ENCODE results near the gene ABTB2. TPM values are rescaled to one million over a fixed set of nuclear protein-coding genes. Genes with fewer than 3 reads are reported as not detected.
"Not testable (repeated sequence)": the region's sequence is repeated elsewhere in the genome, so short reads cannot be mapped to it uniquely, and the experiment has no call there.

ABTB2 gene
- total and polyA plus RNA-seq, 2 donors, result 1.6 to 2.6 TPM

DNA sequence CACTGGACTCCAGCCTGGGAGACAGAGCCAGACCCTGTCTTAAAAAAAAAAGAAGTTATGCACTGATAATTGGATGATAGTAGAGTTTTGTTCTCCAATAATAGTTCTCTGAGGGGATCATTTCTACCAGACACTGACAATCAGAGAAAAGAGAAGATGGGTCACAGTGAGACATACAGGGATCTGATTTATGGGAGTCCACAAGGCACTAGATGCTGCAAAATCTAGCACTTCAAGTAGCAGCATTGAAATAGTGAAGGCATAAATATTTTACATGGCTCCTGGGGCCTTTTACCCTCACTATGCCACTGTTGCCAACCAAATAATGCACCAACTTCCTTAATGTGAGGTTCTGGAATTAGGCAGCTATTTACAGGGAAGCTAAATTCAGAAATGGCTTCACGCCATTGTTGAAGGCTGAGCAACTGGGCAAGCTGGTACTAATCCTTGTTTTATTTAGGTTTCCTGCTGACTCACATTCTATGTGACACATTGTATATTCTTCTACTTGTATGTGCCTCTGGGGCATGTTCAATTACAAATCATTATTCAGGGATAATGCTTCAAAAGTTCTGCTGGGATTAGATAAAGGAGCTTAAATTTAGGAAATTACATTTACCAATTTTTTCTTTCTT lies 38.2 kb upstream of the ABTB2 start:
- no peak overlapping the region for H3K27ac ChIP-seq (ENCODE audit: low read depth in 1 of 2, low read length in 1 of 2)
- no peak overlapping the region for H3K4me3 ChIP-seq (ENCODE audit: low read length in 2 of 2)
- H3K9me3 ChIP-seq (ENCODE audit: control insufficient read depth in 2 of 2, insufficient read depth in 1 of 2, low read length in 1 of 2), result no peaks in the 10 kb centered on the region
- H3K27me3 ChIP-seq (ENCODE audit: control insufficient read depth in 2 of 2, insufficient read depth in 1 of 2, low read length in 1 of 2), result no peaks in the 10 kb centered on the region
- no peaks in the 10 kb centered on the region for H3K36me3 ChIP-seq (ENCODE audit: control insufficient read depth in 2 of 2, insufficient read depth in 2 of 2, low read length in 1 of 2)
- H3K4me1 ChIP-seq (ENCODE audit: control insufficient read depth in 2 of 2, insufficient read depth in 2 of 2, low read length in 2 of 2), result no peaks in the 10 kb centered on the region
- 96% methylated on average over 1 of the region's 1 CpG for WGBS
- no peak for DNase-seq (ENCODE audit: low read depth in 6 of 9, low spot score in 9 of 9)

DNA sequence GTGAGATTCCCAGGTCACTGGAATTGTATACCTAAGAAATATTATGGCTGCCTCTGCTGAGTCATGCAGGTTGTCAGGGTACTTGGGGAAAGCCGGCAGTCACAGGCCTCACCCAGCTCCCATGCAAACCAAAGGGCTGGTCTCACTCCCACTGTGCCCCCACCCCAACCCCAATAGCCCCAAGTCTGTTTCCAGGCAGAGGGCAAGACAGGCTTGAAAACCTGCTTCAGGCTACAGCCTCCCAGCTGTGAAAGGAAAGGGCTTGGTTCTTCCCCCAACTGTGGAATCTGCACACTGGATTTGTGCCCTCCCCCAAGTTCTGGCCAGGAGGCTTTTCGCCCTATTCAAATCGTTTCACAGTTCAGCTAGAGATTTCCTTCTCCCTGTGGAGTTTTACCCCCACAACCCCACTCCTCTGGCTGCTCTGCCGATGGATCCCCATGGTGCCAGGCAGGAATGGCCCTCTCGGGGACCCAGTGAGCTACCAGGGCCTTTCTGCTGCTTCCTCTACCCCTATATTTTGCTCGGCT lies 37.0 kb upstream of the ABTB2 start:
- WGBS, result 97% methylated on average over 6 of the region's 6 CpGs
- H3K27me3 ChIP-seq (ENCODE audit: control insufficient read depth in 2 of 2, insufficient read depth in 1 of 2, low read length in 1 of 2), result no peaks in the 10 kb centered on the region
- H3K4me1 ChIP-seq (ENCODE audit: control insufficient read depth in 2 of 2, insufficient read depth in 2 of 2, low read length in 2 of 2), result no peaks in the 10 kb centered on the region
- no peaks in the 10 kb centered on the region for H3K9me3 ChIP-seq (ENCODE audit: control insufficient read depth in 2 of 2, insufficient read depth in 1 of 2, low read length in 1 of 2)
- DNase-seq (ENCODE audit: low read depth in 6 of 9, low spot score in 9 of 9), result no peak
- H3K4me3 ChIP-seq (ENCODE audit: low read length in 2 of 2), result no peak overlapping the region
- no peaks in the 10 kb centered on the region for H3K36me3 ChIP-seq (ENCODE audit: control insufficient read depth in 2 of 2, insufficient read depth in 2 of 2, low read length in 1 of 2)
- no peak overlapping the region for H3K27ac ChIP-seq (ENCODE audit: low read depth in 1 of 2, low read length in 1 of 2)

DNA sequence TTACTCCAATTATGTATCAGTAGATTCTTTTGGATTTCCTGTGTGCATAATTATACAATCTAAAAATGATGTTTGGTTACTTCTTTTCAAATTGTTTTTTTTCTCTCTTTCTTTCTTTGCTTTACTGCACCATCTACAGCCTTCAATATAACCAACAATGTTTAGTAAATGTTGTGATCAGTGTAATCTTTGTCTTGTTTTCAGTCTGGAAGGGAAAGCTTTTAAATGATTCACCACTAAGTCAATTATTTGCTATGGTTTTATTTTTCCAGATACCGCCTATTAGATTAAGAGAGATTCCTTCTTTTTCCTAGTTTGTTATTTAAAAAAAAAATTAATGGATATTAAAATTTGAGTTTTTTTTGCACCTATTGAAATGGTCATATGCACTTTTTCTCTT lies 29.8 kb upstream of the ABTB2 start:
- H3K27me3 ChIP-seq (ENCODE audit: control insufficient read depth in 2 of 2, insufficient read depth in 1 of 2, low read length in 1 of 2), result no peaks in the 10 kb centered on the region

DNA sequence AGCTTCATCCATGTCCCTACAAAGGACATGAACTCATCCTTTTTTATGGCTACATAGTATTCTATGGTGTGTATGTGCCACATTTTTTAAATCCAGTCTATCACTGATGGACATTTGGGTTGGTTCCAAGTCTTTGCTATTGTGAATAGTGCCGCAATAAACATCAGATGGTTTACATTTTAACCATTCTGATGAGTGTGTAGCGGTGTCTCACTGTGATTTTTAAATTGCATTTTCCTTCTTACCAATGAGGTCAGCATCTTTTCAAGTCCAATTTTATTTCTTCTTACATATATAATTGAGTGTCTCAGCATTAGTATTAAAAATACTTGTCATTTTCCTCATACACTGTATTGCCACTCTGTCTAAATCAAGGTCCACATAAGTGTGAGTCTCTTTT lies 28.5 kb upstream of the ABTB2 start:
- H3K36me3 ChIP-seq (ENCODE audit: control insufficient read depth in 2 of 2, insufficient read depth in 2 of 2, low read length in 1 of 2); H3K9me3 ChIP-seq (ENCODE audit: control insufficient read depth in 2 of 2, insufficient read depth in 1 of 2, low read length in 1 of 2); DNase-seq (ENCODE audit: low read depth in 6 of 9, low spot score in 9 of 9); H3K27ac ChIP-seq (ENCODE audit: low read depth in 1 of 2, low read length in 1 of 2); H3K4me3 ChIP-seq (ENCODE audit: low read length in 2 of 2); H3K4me1 ChIP-seq (ENCODE audit: control insufficient read depth in 2 of 2, insufficient read depth in 2 of 2, low read length in 2 of 2); H3K27me3 ChIP-seq (ENCODE audit: control insufficient read depth in 2 of 2, insufficient read depth in 1 of 2, low read length in 1 of 2): not testable (repeated sequence)
- WGBS, result over 99% methylated on average over 2 of the region's 2 CpGs

More for the DNA sequence above, 29.8 kb upstream of the ABTB2 start:
- Histone ChIP-seq H3K4me3 (ENCODE audit: low read length in 2 of 2) (no peak overlapping the region), H3K27ac (ENCODE audit: low read depth in 1 of 2, low read length in 1 of 2) (no peak overlapping the region), H3K4me1 (ENCODE audit: control insufficient read depth in 2 of 2, insufficient read depth in 2 of 2, low read length in 2 of 2) (no peaks in the 10 kb centered on the region), H3K36me3 (ENCODE audit: control insufficient read depth in 2 of 2, insufficient read depth in 2 of 2, low read length in 1 of 2) (no peaks in the 10 kb centered on the region), H3K9me3 (ENCODE audit: control insufficient read depth in 2 of 2, insufficient read depth in 1 of 2, low read length in 1 of 2) (no peaks in the 10 kb centered on the region)
- no peak for DNase-seq (ENCODE audit: low read depth in 6 of 9, low spot score in 9 of 9)
- WGBS, result 100% methylated on average over 1 of the region's 1 CpG

DNA sequence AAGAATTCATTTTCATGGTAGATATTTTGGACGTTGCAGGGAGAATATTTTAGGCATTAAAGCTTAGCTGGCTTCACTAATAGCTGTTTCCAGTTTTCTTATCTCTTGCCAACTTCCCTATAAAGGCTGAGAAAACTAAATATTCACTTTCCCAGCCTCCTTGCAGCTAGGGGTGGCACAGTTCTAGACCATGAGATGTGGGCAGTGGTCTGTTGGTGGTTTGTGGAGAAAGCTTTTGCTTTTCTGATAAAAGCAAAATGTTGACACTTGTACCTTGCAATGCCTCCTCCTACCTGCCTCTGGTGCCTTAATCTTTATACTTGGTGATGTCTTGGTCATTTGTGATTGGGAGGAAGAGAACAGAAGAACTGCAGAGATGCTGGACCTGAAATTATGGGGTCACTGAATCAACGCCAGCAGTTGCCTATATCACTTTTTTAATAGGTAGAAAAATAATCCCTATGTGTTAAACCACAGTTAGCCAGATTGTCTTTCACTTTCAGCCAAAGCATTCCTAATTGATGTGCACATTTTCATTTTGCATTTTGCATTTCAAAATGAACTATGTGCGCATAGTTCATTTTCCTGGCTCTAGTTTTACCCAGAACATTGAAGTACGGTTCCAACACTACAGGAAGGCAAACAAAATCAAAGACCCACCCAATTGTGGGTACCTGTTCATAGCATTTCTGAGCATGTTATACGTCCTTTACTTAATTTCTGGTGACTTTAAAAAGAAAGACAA lies 24.9 kb upstream of the ABTB2 start:
- WGBS, result 51% methylated on average over 5 of the region's 5 CpGs
- H3K27me3 ChIP-seq (ENCODE audit: control insufficient read depth in 2 of 2, insufficient read depth in 1 of 2, low read length in 1 of 2), result no peaks in the 10 kb centered on the region

DNA sequence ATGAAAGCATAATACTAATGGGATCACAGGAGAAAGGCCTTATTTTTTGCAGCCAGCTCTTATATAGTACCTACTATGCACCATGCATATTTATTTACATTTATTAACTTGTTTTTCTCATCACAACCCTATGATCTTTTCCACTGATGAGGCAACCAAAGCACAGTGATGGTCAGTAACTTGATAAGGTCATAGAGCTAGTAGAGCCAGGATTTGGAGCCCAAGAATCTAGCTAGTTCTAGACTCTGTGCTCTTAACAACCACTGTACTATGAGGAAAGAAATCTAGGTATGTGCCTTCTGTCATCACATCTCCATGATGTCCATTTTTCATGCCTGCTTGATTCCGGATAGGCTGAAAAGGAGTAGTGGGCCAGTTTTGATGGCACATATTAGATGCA lies 24.0 kb upstream of the ABTB2 start:
- H3K4me1 ChIP-seq (ENCODE audit: control insufficient read depth in 2 of 2, insufficient read depth in 2 of 2, low read length in 2 of 2), result no peaks in the 10 kb centered on the region
- H3K9me3 ChIP-seq (ENCODE audit: control insufficient read depth in 2 of 2, insufficient read depth in 1 of 2, low read length in 1 of 2), result peaks cover 0 to 7% of the 10 kb centered on the region in 2 donors
- DNase-seq (ENCODE audit: low read depth in 6 of 9, low spot score in 9 of 9), result no peak
- no peaks in the 10 kb centered on the region for H3K36me3 ChIP-seq (ENCODE audit: control insufficient read depth in 2 of 2, insufficient read depth in 2 of 2, low read length in 1 of 2)
- no peak overlapping the region for H3K27ac ChIP-seq (ENCODE audit: low read depth in 1 of 2, low read length in 1 of 2)
- H3K27me3 ChIP-seq (ENCODE audit: control insufficient read depth in 2 of 2, insufficient read depth in 1 of 2, low read length in 1 of 2), result no peaks in the 10 kb centered on the region
- WGBS, result 97% methylated on average over 1 of the region's 1 CpG
- H3K4me3 ChIP-seq (ENCODE audit: low read length in 2 of 2), result no peak overlapping the region

More for the DNA sequence above, 24.9 kb upstream of the ABTB2 start:
- no peaks in the 10 kb centered on the region for H3K36me3 ChIP-seq (ENCODE audit: control insufficient read depth in 2 of 2, insufficient read depth in 2 of 2, low read length in 1 of 2)
- H3K9me3 ChIP-seq (ENCODE audit: control insufficient read depth in 2 of 2, insufficient read depth in 1 of 2, low read length in 1 of 2), result no peaks in the 10 kb centered on the region
- H3K4me3 ChIP-seq (ENCODE audit: low read length in 2 of 2), result no peak overlapping the region
- H3K27ac ChIP-seq (ENCODE audit: low read depth in 1 of 2, low read length in 1 of 2), result no peak overlapping the region
- no peaks in the 10 kb centered on the region for H3K4me1 ChIP-seq (ENCODE audit: control insufficient read depth in 2 of 2, insufficient read depth in 2 of 2, low read length in 2 of 2)
- DNase-seq (ENCODE audit: low read depth in 6 of 9, low spot score in 9 of 9), result no peak

DNA sequence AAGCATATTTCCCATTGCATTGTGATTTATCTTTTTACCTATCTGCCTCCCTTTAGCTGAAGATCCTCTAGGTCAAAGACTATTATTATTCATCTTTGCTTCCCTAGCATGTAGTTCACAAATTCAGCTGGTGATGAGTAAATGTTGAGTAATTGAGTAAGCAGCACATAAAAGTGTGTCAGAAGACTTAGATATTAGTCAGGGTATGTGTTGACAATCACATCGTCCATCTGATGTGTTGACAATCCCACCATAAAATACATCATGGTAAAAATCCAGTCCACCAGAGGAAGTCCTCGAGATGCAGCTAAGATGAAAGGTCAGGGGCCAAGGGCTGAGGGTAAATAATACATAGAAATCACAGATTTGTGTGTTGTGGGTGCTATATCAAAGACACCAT lies 22.9 kb upstream of the ABTB2 start:
- DNase-seq (ENCODE audit: low read depth in 6 of 9, low spot score in 9 of 9), result no peak
- WGBS, result 92% methylated on average over 2 of the region's 2 CpGs
- Histone ChIP-seq H3K36me3 (ENCODE audit: control insufficient read depth in 2 of 2, insufficient read depth in 2 of 2, low read length in 1 of 2) (no peaks in the 10 kb centered on the region), H3K9me3 (ENCODE audit: control insufficient read depth in 2 of 2, insufficient read depth in 1 of 2, low read length in 1 of 2) (peaks cover 0 to 11% of the 10 kb centered on the region in 2 donors), H3K27me3 (ENCODE audit: control insufficient read depth in 2 of 2, insufficient read depth in 1 of 2, low read length in 1 of 2) (no peaks in the 10 kb centered on the region), H3K4me1 (ENCODE audit: control insufficient read depth in 2 of 2, insufficient read depth in 2 of 2, low read length in 2 of 2) (no peaks in the 10 kb centered on the region), H3K4me3 (ENCODE audit: low read length in 2 of 2) (no peak overlapping the region), H3K27ac (ENCODE audit: low read depth in 1 of 2, low read length in 1 of 2) (no peak overlapping the region)

DNA sequence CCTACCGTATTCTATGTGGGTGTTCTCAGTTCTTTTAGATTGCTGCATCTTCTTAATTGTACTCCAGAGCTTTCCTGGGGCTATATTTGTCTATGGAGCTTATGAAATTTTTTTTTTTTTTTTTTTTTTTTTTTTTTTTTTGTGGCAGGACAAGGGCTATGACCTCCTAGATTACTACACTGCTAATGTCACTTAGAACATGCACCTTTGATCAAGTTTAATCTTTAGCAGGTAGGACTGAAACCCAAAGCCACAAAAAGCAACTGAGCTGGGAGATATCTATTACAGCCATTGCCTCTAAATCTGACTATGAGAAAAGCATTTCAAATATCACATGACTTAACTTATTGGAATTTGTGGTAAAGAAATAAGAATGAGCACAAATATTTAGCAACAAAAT lies 21.7 kb upstream of the ABTB2 start:
- Histone ChIP-seq H3K27ac (ENCODE audit: low read depth in 1 of 2, low read length in 1 of 2) (no peak overlapping the region), H3K4me3 (ENCODE audit: low read length in 2 of 2) (no peak overlapping the region), H3K36me3 (ENCODE audit: control insufficient read depth in 2 of 2, insufficient read depth in 2 of 2, low read length in 1 of 2) (no peaks in the 10 kb centered on the region), H3K4me1 (ENCODE audit: control insufficient read depth in 2 of 2, insufficient read depth in 2 of 2, low read length in 2 of 2) (no peaks in the 10 kb centered on the region), H3K9me3 (ENCODE audit: control insufficient read depth in 2 of 2, insufficient read depth in 1 of 2, low read length in 1 of 2) (peaks cover 0 to 11% of the 10 kb centered on the region in 2 donors), H3K27me3 (ENCODE audit: control insufficient read depth in 2 of 2, insufficient read depth in 1 of 2, low read length in 1 of 2) (no peaks in the 10 kb centered on the region)
- no peak for DNase-seq (ENCODE audit: low read depth in 6 of 9, low spot score in 9 of 9)
- 89% methylated on average over 1 of the region's 1 CpG for WGBS

DNA sequence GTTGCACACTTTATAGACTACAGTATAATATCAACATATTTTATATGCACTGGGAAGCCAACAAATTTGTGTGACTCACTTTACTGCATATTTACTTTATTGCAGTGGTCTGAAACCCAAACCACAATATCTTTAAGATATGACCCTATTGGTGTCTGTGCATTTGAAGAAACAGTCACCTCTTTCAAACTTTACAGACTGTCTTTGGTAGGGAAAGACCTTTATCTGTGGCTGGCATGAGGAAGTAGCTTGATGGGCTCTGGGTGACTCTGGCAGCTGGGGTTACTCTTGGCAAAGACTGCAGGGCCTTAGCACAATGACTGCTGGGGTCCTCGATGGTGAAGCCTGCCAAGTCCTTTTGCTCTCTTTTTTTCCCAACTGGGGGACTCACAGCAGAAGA lies 21.3 kb upstream of the ABTB2 start:
- no peak for DNase-seq (ENCODE audit: low read depth in 6 of 9, low spot score in 9 of 9)
- 7% methylated on average over 1 of the region's 1 CpG for WGBS
- Histone ChIP-seq H3K27ac (ENCODE audit: low read depth in 1 of 2, low read length in 1 of 2) (no peak overlapping the region), H3K9me3 (ENCODE audit: control insufficient read depth in 2 of 2, insufficient read depth in 1 of 2, low read length in 1 of 2) (peaks cover 0 to 11% of the 10 kb centered on the region in 2 donors), H3K4me3 (ENCODE audit: low read length in 2 of 2) (no peak overlapping the region), H3K4me1 (ENCODE audit: control insufficient read depth in 2 of 2, insufficient read depth in 2 of 2, low read length in 2 of 2) (no peaks in the 10 kb centered on the region), H3K27me3 (ENCODE audit: control insufficient read depth in 2 of 2, insufficient read depth in 1 of 2, low read length in 1 of 2) (no peaks in the 10 kb centered on the region), H3K36me3 (ENCODE audit: control insufficient read depth in 2 of 2, insufficient read depth in 2 of 2, low read length in 1 of 2) (no peaks in the 10 kb centered on the region)
